OCI-LY1 (cell line): ENCODE data around the gene LIG3.

ENCODE experiments used
- CTCF ChIP-seq: fragments of 200-600 bp; sonication (generic), shearing (Covaris generic); IDR thresholded peaks from 2 replicates; pipeline ENCODE4 v1.5.1; 2017; ENCODE audit warnings: mild to moderate bottlenecking, antibody characterized with exemption, low read length, moderate library complexity, mixed read lengths
- EZH2 ChIP-seq: fragments of 200-600 bp; sonication (generic), shearing (Covaris generic); IDR thresholded peaks from 2 replicates; pipeline ENCODE4 v1.8.0; 2017; ENCODE audit warnings: borderline replicate concordance, mixed run types, mild to moderate bottlenecking, antibody characterized with exemption, low read length, moderate library complexity, mixed read lengths

DNA sequence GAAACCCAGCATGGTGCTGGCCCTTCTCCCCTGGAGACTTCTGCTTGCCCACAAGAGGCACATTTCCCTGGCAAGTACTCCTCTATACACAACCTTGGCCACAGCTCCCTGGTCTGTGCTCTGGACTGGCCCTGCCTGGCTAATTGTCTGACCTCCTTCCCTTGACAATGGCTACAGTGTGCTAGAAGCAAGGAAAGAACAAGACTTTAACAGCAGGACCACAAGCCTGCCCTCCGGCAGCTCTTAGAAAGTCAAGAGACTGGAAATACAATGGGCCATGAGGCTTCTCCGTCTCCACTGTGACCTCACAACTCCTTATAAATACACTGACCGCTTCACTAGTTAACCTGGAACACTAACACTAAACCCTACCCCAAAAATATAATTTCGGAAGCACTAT is 36.7 kb downstream of the LIG3 start:
- TF ChIP-seq CTCF, result no peak
- TF ChIP-seq EZH2, result no peak
